ENCODE measurements around the gene XBP1. TPM values are rescaled to one million over a fixed set of nuclear protein-coding genes. Genes with fewer than 3 reads are reported as not detected.
A peak's percentile ranks its signal among the peaks of the same experiment; 100 is the strongest.

The XBP1 gene
- total and polyA plus RNA-seq, 10 of the 15 experiments (the other 5 are each of a cell fraction or from before 2014, with no cell fraction given) = 44.5 to 313 (median 149) TPM

DNA sequence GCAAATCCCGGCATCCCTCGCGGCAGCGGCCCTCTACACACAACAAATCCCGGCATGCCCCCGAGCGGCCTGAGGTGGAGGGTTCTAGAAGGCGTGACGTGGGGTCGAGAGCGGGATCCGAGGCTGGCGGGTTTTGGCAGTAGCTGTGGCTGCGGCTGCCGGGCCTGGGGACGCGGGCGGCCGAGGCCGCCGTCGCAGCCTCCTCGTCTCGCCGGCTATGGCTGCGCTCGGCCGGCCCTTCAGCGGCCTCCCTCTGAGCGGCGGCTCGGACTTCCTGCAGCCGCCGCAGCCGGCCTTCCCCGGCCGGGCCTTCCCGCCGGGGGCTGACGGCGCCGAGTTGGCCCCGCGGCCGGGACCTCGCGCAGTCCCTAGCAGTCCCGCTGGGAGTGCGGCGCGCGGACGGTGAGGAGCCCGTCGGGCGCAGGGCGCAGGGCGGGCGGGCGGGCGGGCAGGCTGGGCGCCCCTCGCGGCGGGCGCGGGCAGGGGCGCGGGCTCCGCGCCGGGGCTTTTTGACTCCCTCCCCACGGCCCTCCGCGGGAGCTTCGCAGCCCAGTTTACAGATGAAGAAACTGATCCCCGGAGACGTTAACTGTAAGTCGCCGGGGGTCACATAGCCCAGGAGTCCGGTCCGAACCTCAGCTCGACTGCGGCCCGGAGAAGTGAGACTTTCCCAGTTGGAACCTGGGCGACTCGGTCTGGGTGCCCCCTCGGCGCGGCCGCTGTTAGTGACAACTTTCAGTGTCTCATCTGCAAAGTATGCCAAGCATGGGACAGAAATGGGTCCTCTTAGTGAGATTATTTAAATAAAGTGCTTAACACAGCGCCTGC lies 27.5 kb downstream of the XBP1 start, which contains the start of gene CCDC117 (continued):
- TF ChIP-seq RUNX3 (IDR thresholded peaks at IDR 0.05; ENCODE audit: low read length) = peak; percentile 63
- no peak for TF ChIP-seq CHD1 (IDR thresholded peaks at IDR 0.05; ENCODE audit: low read depth, low read length)
- TF ChIP-seq, protein P1, sequence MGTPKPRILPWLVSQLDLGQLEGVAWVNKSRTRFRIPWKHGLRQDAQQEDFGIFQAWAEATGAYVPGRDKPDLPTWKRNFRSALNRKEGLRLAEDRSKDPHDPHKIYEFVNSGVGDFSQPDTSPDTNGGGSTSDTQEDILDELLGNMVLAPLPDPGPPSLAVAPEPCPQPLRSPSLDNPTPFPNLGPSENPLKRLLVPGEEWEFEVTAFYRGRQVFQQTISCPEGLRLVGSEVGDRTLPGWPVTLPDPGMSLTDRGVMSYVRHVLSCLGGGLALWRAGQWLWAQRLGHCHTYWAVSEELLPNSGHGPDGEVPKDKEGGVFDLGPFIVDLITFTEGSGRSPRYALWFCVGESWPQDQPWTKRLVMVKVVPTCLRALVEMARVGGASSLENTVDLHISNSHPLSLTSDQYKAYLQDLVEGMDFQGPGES (IDR thresholded peaks at IDR 0.05) = no peak
- TF ChIP-seq IKZF2 (IDR thresholded peaks at IDR 0.05) = no peak
- TF ChIP-seq, protein P2, sequence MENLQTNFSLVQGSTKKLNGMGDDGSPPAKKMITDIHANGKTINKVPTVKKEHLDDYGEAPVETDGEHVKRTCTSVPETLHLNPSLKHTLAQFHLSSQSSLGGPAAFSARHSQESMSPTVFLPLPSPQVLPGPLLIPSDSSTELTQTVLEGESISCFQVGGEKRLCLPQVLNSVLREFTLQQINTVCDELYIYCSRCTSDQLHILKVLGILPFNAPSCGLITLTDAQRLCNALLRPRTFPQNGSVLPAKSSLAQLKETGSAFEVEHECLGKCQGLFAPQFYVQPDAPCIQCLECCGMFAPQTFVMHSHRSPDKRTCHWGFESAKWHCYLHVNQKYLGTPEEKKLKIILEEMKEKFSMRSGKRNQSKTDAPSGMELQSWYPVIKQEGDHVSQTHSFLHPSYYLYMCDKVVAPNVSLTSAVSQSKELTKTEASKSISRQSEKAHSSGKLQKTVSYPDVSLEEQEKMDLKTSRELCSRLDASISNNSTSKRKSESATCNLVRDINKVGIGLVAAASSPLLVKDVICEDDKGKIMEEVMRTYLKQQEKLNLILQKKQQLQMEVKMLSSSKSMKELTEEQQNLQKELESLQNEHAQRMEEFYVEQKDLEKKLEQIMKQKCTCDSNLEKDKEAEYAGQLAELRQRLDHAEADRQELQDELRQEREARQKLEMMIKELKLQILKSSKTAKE (IDR thresholded peaks at IDR 0.05; ENCODE audit: low read depth, poor library complexity, severe bottlenecking) = no peak
- TF ChIP-seq RAD21 (IDR thresholded peaks at IDR 0.05; ENCODE audit: insufficient read depth, low read depth, low read length) = peak; percentile 13; the same call in 1 of the 2 replicates
- TF ChIP-seq TARDBP (IDR thresholded peaks at IDR 0.05; ENCODE audit: borderline replicate concordance) = peak; percentile 91
- TF ChIP-seq, protein P3, sequence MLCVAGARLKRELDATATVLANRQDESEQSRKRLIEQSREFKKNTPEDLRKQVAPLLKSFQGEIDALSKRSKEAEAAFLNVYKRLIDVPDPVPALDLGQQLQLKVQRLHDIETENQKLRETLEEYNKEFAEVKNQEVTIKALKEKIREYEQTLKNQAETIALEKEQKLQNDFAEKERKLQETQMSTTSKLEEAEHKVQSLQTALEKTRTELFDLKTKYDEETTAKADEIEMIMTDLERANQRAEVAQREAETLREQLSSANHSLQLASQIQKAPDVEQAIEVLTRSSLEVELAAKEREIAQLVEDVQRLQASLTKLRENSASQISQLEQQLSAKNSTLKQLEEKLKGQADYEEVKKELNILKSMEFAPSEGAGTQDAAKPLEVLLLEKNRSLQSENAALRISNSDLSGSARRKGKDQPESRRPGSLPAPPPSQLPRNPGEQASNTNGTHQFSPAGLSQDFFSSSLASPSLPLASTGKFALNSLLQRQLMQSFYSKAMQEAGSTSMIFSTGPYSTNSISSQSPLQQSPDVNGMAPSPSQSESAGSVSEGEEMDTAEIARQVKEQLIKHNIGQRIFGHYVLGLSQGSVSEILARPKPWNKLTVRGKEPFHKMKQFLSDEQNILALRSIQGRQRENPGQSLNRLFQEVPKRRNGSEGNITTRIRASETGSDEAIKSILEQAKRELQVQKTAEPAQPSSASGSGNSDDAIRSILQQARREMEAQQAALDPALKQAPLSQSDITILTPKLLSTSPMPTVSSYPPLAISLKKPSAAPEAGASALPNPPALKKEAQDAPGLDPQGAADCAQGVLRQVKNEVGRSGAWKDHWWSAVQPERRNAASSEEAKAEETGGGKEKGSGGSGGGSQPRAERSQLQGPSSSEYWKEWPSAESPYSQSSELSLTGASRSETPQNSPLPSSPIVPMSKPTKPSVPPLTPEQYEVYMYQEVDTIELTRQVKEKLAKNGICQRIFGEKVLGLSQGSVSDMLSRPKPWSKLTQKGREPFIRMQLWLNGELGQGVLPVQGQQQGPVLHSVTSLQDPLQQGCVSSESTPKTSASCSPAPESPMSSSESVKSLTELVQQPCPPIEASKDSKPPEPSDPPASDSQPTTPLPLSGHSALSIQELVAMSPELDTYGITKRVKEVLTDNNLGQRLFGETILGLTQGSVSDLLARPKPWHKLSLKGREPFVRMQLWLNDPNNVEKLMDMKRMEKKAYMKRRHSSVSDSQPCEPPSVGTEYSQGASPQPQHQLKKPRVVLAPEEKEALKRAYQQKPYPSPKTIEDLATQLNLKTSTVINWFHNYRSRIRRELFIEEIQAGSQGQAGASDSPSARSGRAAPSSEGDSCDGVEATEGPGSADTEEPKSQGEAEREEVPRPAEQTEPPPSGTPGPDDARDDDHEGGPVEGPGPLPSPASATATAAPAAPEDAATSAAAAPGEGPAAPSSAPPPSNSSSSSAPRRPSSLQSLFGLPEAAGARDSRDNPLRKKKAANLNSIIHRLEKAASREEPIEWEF (IDR thresholded peaks at IDR 0.05; ENCODE audit: insufficient replicate concordance, low read depth, low read length) = no peak
- TF ChIP-seq IRF4 (IDR thresholded peaks at IDR 0.05; ENCODE audit: low read depth, low read length) = no peak
- TF ChIP-seq NFXL1 (IDR thresholded peaks at IDR 0.05; ENCODE audit: borderline replicate concordance) = no peak
- TF ChIP-seq SMARCA5 (IDR thresholded peaks at IDR 0.05) = peak; percentile 56
- TF ChIP-seq FOXM1 (IDR thresholded peaks at IDR 0.05; ENCODE audit: low read depth, low read length) = no peak
- TF ChIP-seq SPI1 (IDR thresholded peaks at IDR 0.05; ENCODE audit: borderline replicate concordance, insufficient read depth, low read depth, low read length) = no peak
- TF ChIP-seq, protein P4, sequence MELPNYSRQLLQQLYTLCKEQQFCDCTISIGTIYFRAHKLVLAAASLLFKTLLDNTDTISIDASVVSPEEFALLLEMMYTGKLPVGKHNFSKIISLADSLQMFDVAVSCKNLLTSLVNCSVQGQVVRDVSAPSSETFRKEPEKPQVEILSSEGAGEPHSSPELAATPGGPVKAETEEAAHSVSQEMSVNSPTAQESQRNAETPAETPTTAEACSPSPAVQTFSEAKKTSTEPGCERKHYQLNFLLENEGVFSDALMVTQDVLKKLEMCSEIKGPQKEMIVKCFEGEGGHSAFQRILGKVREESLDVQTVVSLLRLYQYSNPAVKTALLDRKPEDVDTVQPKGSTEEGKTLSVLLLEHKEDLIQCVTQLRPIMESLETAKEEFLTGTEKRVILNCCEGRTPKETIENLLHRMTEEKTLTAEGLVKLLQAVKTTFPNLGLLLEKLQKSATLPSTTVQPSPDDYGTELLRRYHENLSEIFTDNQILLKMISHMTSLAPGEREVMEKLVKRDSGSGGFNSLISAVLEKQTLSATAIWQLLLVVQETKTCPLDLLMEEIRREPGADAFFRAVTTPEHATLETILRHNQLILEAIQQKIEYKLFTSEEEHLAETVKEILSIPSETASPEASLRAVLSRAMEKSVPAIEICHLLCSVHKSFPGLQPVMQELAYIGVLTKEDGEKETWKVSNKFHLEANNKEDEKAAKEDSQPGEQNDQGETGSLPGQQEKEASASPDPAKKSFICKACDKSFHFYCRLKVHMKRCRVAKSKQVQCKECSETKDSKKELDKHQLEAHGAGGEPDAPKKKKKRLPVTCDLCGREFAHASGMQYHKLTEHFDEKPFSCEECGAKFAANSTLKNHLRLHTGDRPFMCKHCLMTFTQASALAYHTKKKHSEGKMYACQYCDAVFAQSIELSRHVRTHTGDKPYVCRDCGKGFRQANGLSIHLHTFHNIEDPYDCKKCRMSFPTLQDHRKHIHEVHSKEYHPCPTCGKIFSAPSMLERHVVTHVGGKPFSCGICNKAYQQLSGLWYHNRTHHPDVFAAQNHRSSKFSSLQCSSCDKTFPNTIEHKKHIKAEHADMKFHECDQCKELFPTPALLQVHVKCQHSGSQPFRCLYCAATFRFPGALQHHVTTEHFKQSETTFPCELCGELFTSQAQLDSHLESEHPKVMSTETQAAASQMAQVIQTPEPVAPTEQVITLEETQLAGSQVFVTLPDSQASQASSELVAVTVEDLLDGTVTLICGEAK (IDR thresholded peaks at IDR 0.05; ENCODE audit: borderline replicate concordance) = no peak
- no peak for TF ChIP-seq ZNF622 (IDR thresholded peaks at IDR 0.05)
- no peak for TF ChIP-seq ZZZ3 (IDR thresholded peaks at IDR 0.05; ENCODE audit: control insufficient read depth, insufficient read length, low read depth)
- 0 out of 2 replicates have a peak, but pooled peaks have one; percentile 14 for TF ChIP-seq ZSCAN29 (IDR thresholded peaks at IDR 0.05)

Measured in GM12878 (cell line).